K562 (cell line): ENCODE measurements around the gene VTN. TPM values are rescaled to one million over a fixed set of nuclear protein-coding genes. Genes with fewer than 3 reads are reported as not detected.

Experiments used
- BRF1 ChIP-seq: IDR thresholded peaks from 3 replicates; pipeline ENCODE4 v1.6.1; 2011; ENCODE audit warnings: borderline replicate concordance, mild to moderate bottlenecking; ENCODE audit not compliant: insufficient read length; ENCODE audit errors: extremely low read depth
- CREBBP ChIP-seq: IDR thresholded peaks from one replicate; pipeline ENCODE4 v1.6.1; 2012; ENCODE audit warnings: low read depth, mild to moderate bottlenecking, control low read depth, inconsistent platforms, low read length
- HDAC1 ChIP-seq, 2 experiments: fragments of 450-650 bp; IDR thresholded peaks; 2 replicates each; pipeline ENCODE4 v1.6.1; 2016 to 2017; ENCODE audit warnings: inconsistent platforms in 1 of 2, mild to moderate bottlenecking in 1 of 2, moderate library complexity in 1 of 2
- KDM1A ChIP-seq, 2 experiments: fragments of 450-650 bp; IDR thresholded peaks; 2 replicates each; pipeline ENCODE4 v1.6.1; 2016; ENCODE audit warnings: mild to moderate bottlenecking in 2 of 2
- LCOR ChIP-seq: sonication (generic); formaldehyde crosslinking; IDR thresholded peaks from 2 replicates; pipeline ENCODE4 v1.8.0; 2022; ENCODE audit warnings: mild to moderate bottlenecking, missing genetic modification reagents
- NUFIP1 ChIP-seq: fragments of 450-650 bp; IDR thresholded peaks from 2 replicates; pipeline ENCODE4 v1.6.1; 2018; ENCODE audit not compliant: partially characterized antibody
- PHF21A ChIP-seq: fragments of 450-650 bp; IDR thresholded peaks from 2 replicates; pipeline ENCODE4 v1.6.1; 2017; ENCODE audit warnings: low read depth, borderline replicate concordance
- RAD21 ChIP-seq, 2 experiments: fragments of 250-450 bp in 1 of 2; fragments of 450-650 bp in 1 of 2; sonication (Bioruptor Pico) in 1 of 2; formaldehyde crosslinking in 1 of 2; IDR thresholded peaks in 1 of 2; conservative IDR thresholded peaks in 1 of 2; 2 replicates each; pipeline versions ENCODE4 v1.4.0 to v1.8.0; 2020 to 2022; ENCODE audit warnings: mild to moderate bottlenecking in 2 of 2, moderate library complexity in 1 of 2
- SREBF2 ChIP-seq: sonication (generic); formaldehyde crosslinking; IDR thresholded peaks from 2 replicates; pipeline ENCODE4 v1.4.0; 2020; ENCODE audit warnings: mild to moderate bottlenecking, missing genetic modification reagents
- TEAD4 ChIP-seq, 2 experiments: sonication (generic) in 1 of 2; formaldehyde crosslinking in 1 of 2; IDR thresholded peaks; 2 replicates each; pipeline versions ENCODE4 v1.6.1 to v1.8.0; 2012 to 2022; ENCODE audit warnings: borderline replicate concordance in 1 of 2, inconsistent platforms in 1 of 2, low read length in 1 of 2, mild to moderate bottlenecking in 1 of 2, missing genetic modification reagents in 1 of 2
- polyA plus RNA-seq, 8 experiments: library from polyadenylated mRNA; depleted of rRNA in 4 of 8; stranded (reverse) in 5 of 8; unstranded in 3 of 8; fragments of >200 nt; fragmentation: Nextera tagmentation in 2 of 8; fragmentation: Illumina TruSeq in 1 of 8; extraction: Ambion mirVana in 2 of 8; extraction: Trizol in 1 of 8; gene quantifications; 2 replicates each; pipeline versions ENCODE4 v1.2.1 to v1.2.3, GENCODE V29; 2011 to 2014; ENCODE audit warnings: inconsistent platforms in 1 of 8, missing spikeins in 1 of 8
- total RNA-seq, 7 experiments: library from RNA; depleted of rRNA in 6 of 7; stranded (reverse); fragments of >200 nt in 6 of 7; fragmentation: Illumina TruSeq in 2 of 7; extraction: Trizol in 2 of 7; gene quantifications; 2 replicates each; pipeline versions ENCODE4 v1.2.1 to v1.2.3, GENCODE V29; 2011 to 2021; ENCODE audit warnings: low replicate concordance in 1 of 7
- TF ChIP-seq, protein P1 (sequence below), 2 experiments: fragments of 450-650 bp in 1 of 2; sonication (generic) in 1 of 2; formaldehyde crosslinking in 1 of 2; IDR thresholded peaks; 2 replicates each; pipeline versions ENCODE4 v1.7.1 to v1.9.0; 2016 to 2022; ENCODE audit warnings: inconsistent platforms in 1 of 2, mild to moderate bottlenecking in 1 of 2, missing genetic modification reagents in 1 of 2
- TF ChIP-seq, protein P2 (sequence below): fragments of 250-450 bp; sonication (Bioruptor Pico); IDR thresholded peaks from 2 replicates; pipeline ENCODE4 v1.5.1; 2021; ENCODE audit warnings: mild to moderate bottlenecking
- TF ChIP-seq, protein P3 (sequence below), 2 experiments: fragments of 450-650 bp in 1 of 2; sonication (generic) in 1 of 2; formaldehyde crosslinking in 1 of 2; IDR thresholded peaks in 1 of 2; conservative IDR thresholded peaks in 1 of 2; 2 replicates each; pipeline versions ENCODE4 v1.6.1 to v1.8.1; 2016 to 2023; ENCODE audit warnings: mild to moderate bottlenecking in 2 of 2, moderate library complexity in 2 of 2, inconsistent platforms in 1 of 2, missing genetic modification reagents in 1 of 2

VTN gene
- total and polyA plus RNA-seq, 9 of the 15 experiments (the other 6 are each of a cell fraction or from before 2014, with no cell fraction given), result 0.13 to 1.0 (median 0.29) TPM; not detected in 1

DNA sequence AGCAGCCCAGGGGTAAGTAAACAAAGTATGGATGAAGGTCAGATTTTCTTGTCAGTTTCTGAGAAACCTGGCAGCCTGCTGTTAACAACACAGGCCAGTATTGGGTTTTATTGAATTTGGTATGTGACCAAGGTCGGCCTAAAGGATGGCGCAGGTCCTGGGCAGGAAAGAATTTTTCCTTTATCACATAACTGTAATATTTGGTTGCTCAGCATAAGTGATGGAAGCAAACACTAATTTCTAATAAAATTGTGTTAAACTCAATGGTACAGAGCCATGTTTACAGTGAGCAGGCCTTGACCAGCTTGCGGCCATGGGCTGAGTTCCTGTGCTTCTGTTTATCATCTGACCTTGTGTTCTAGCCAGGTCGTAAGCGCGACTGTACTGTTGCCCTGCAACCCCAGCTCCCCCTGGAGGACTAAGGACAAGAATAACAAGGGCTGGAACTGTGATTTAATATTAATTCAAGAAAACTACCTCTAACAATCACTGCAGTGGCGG is 23.3 kb downstream of the VTN start (continued):
- TF ChIP-seq PHF21A (peak; percentile 74; the same call in 1 of the 2 replicates), RAD21 (CRISPR knock-in tag; conservative IDR thresholded peaks at IDR 0.05 in 1 of 2, IDR thresholded peaks at IDR 0.05 in 1 of 2) (peak; percentile 37 to 69), BRF1 (no peak), CREBBP (no peak), LCOR (no peak), HDAC1 (IDR thresholded peaks at IDR 0.05) (peak in 1 of 2 experiments; percentile 27; a peak in 1 of 4 replicates), NUFIP1 (no peak), TEAD4 (IDR thresholded peaks at IDR 0.05; ENCODE audit: low read length) (no peak), TEAD4 (CRISPR knock-in tag; IDR thresholded peaks at IDR 0.05; ENCODE audit: borderline replicate concordance) (no peak), KDM1A (IDR thresholded peaks at IDR 0.05) (peak; percentile 51 to 61), SREBF2 (CRISPR knock-in tag) (no peak)
- TF ChIP-seq, protein P1, sequence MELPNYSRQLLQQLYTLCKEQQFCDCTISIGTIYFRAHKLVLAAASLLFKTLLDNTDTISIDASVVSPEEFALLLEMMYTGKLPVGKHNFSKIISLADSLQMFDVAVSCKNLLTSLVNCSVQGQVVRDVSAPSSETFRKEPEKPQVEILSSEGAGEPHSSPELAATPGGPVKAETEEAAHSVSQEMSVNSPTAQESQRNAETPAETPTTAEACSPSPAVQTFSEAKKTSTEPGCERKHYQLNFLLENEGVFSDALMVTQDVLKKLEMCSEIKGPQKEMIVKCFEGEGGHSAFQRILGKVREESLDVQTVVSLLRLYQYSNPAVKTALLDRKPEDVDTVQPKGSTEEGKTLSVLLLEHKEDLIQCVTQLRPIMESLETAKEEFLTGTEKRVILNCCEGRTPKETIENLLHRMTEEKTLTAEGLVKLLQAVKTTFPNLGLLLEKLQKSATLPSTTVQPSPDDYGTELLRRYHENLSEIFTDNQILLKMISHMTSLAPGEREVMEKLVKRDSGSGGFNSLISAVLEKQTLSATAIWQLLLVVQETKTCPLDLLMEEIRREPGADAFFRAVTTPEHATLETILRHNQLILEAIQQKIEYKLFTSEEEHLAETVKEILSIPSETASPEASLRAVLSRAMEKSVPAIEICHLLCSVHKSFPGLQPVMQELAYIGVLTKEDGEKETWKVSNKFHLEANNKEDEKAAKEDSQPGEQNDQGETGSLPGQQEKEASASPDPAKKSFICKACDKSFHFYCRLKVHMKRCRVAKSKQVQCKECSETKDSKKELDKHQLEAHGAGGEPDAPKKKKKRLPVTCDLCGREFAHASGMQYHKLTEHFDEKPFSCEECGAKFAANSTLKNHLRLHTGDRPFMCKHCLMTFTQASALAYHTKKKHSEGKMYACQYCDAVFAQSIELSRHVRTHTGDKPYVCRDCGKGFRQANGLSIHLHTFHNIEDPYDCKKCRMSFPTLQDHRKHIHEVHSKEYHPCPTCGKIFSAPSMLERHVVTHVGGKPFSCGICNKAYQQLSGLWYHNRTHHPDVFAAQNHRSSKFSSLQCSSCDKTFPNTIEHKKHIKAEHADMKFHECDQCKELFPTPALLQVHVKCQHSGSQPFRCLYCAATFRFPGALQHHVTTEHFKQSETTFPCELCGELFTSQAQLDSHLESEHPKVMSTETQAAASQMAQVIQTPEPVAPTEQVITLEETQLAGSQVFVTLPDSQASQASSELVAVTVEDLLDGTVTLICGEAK (IDR thresholded peaks at IDR 0.05), result no peak
- TF ChIP-seq, protein P1 (CRISPR knock-in tag; IDR thresholded peaks at IDR 0.05), result no peak
- TF ChIP-seq, protein P2, sequence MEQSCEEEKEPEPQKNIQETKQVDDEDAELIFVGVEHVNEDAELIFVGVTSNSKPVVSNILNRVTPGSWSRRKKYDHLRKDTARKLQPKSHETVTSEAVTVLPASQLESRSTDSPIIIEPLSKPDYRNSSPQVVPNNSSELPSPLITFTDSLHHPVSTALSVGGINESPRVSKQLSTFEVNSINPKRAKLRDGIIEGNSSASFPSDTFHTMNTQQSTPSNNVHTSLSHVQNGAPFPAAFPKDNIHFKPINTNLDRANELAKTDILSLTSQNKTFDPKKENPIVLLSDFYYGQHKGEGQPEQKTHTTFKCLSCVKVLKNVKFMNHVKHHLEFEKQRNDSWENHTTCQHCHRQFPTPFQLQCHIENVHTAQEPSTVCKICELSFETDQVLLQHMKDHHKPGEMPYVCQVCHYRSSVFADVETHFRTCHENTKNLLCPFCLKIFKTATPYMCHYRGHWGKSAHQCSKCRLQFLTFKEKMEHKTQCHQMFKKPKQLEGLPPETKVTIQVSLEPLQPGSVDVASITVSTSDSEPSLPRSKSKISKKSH (CRISPR knock-in tag), result no peak
- TF ChIP-seq, protein P3, sequence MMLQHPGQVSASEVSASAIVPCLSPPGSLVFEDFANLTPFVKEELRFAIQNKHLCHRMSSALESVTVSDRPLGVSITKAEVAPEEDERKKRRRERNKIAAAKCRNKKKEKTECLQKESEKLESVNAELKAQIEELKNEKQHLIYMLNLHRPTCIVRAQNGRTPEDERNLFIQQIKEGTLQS (IDR thresholded peaks at IDR 0.05), result no peak
- TF ChIP-seq, protein P3 (CRISPR knock-in tag; conservative IDR thresholded peaks at IDR 0.05), result no peak
